GM19193 (cell line): ENCODE results near the gene GTF3C1.

ENCODE experiments used
- POLR2A ChIP-seq: IDR thresholded peaks from 4 replicates; pipeline ENCODE4 v1.6.1; 2011; ENCODE audit not compliant: insufficient read depth, insufficient read length; ENCODE audit errors: extremely low read depth

The GTF3C1 gene

GRCh38 chr16:27421961-27422740 is 127.6 kb downstream of the GTF3C1 start:
- TF ChIP-seq POLR2A: no peak

- no peak for TF ChIP-seq POLR2A
Observed at GRCh38 chr16:27417047-27417671, 132.6 kb downstream of the GTF3C1 start.

DNA sequence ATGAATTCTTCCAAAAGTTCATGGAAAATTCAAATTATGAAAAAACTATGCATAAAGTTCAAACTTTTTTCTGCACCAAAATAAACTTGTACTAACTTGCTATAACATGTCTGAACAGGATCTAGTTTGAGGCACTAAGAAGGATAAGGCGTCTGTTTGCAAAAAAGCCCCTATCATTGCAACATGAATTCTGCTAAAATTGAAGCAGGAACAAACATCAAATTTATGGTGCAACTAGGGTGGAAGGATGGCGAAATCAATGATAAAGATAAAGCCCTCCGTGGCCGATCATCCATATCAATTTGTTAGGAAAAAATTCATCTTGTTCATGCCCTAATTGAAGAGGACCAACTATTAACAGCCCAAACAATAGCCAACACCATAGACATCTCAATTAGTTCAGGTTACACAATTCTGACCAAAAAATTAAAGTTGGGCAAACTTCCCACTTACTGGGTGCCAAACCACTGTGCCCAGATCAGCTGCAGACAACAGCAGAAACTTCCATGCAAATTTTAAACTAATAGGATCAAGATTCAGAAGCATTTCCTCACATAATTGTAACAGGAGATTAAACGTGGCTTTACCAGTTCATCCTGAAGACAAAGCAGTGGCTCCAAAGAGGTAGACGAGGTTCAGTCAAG is 134.8 kb downstream of the GTF3C1 start:
- TF ChIP-seq POLR2A: no peak

DNA sequence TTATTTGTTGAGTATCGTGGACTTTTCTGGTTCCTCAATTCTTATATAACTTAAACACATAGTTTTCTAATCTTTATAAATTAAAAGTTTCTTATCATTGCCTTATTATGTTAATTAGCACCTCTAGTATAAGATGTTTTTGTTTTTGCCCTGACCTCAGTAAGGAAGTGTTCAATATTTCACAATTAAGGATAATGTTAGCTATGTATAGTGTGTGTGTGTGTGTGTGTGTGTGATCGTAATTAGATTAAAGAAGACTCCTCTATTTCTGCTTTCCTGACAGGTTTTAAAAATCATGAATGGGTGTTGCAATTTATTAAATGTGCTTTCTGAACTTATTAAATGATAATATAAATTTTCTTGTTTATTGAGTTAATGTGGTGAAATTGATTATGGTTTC is 135.8 kb downstream of the GTF3C1 start:
- no peak for TF ChIP-seq POLR2A

DNA sequence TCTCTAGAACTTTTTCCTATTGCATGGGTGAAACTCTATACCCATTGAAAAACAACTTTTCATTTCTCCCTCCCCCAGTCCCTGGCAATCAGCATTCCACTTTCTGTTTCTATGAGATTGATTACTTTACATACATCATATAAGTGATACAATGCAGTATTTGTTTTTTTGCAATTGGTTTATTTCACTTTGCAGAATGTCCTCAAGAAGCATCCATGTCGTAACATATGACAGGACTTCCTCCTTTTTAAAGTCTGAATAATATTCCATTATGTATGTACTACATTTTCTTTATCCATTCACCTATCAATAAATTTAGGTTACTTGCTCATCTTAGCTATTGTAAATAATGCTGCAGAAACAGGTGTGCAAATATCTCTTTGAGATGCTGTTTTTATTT is 139.0 kb downstream of the GTF3C1 start:
- no peak for TF ChIP-seq POLR2A
